Measurements from ENCODE around the gene FOXF1.

- TF ChIP-seq EZH2 (IDR thresholded peaks at IDR 0.05) (no peak), CTCF (IDR thresholded peaks at IDR 0.05) (no peak), EZH2phosphoT487 (IDR thresholded peaks at IDR 0.05) (no peak)
Observed at GRCh38 chr16:86519007-86519648, 8.8 kb downstream of the FOXF1 start.

All from neural progenitor cell (in vitro differentiated cells).